Measurements from ENCODE around the gene WWC1. TPM values are rescaled to one million over a fixed set of nuclear protein-coding genes. Genes with fewer than 3 reads are reported as not detected.
"Not testable (repeated sequence)": the region's sequence is repeated elsewhere in the genome, so short reads cannot be mapped to it uniquely, and the experiment has no call there.

The WWC1 gene
- total RNA-seq, 1 donor from 2014 or later = 1.5 TPM

DNA sequence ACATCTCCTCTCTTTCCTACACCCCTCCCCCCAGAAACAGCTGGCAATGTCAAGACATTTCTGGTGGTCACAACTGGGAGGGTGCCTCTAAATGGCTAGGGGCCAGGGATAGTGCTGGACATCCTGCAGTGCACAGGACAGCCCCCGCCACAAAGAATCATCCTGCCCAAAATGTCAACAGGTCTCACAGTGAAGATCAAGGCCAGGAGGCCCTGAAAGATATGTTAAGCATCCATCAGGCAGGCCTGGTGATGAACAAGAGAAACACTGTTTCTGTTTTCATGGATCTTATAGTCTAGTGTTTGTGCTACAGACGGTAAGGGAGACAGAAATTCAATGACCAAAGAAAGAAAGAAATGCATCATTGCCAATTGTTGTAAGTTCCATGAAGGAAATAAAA lies 45.9 kb downstream of the WWC1 start:
- no peaks in the 10 kb centered on the region for H3K36me3 Mint-ChIP-seq (ENCODE audit: unreplicated experiment)
- no peak for DNase-seq
- H3K4me1 Mint-ChIP-seq (ENCODE audit: low read depth, unreplicated experiment) = peaks cover 6% of the 10 kb centered on the region
- no peak overlapping the region for H3K27ac Mint-ChIP-seq (ENCODE audit: unreplicated experiment)
- peaks cover 10% of the 10 kb centered on the region for H3K27me3 Mint-ChIP-seq (ENCODE audit: unreplicated experiment)
- peaks cover 3% of the 10 kb centered on the region for H3K9me3 Mint-ChIP-seq (ENCODE audit: unreplicated experiment)
- H3K4me3 Mint-ChIP-seq (ENCODE audit: unreplicated experiment) = no peak overlapping the region
- TF ChIP-seq, protein P1, sequence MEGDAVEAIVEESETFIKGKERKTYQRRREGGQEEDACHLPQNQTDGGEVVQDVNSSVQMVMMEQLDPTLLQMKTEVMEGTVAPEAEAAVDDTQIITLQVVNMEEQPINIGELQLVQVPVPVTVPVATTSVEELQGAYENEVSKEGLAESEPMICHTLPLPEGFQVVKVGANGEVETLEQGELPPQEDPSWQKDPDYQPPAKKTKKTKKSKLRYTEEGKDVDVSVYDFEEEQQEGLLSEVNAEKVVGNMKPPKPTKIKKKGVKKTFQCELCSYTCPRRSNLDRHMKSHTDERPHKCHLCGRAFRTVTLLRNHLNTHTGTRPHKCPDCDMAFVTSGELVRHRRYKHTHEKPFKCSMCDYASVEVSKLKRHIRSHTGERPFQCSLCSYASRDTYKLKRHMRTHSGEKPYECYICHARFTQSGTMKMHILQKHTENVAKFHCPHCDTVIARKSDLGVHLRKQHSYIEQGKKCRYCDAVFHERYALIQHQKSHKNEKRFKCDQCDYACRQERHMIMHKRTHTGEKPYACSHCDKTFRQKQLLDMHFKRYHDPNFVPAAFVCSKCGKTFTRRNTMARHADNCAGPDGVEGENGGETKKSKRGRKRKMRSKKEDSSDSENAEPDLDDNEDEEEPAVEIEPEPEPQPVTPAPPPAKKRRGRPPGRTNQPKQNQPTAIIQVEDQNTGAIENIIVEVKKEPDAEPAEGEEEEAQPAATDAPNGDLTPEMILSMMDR (IDR thresholded peaks at IDR 0.05; ENCODE audit: partially characterized antibody, unreplicated experiment) = no peak

DNA sequence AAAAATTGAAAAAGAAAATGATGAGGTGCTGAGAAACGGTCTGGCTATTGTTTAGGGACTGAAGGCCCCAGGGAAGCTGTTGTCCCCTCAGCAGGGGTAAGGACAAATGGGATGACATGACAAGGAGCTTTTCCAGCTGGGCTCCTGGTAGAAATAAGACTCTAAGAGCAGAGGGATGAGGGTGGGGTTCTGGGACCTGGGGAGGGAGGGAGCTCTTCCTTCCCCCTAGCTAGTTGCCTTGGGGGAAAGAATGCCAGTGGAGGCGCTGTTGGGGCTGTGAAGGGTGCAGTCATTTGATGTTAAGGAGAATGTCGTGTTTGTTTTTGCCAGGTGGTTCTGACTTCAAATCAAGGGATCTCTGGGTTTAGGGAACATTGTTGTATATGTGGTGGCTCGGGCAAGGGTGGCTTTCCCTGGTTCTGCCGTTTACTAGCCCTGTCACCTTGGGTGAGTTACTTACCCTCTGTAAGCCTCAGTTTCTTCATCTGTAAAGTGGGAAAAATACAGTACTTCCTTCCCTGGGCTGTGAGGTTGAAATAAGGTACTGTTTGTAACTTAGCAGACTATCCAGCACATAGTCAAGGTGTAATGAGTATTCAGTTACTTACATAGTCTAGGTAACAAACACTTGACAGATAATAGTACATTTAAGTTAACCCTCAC lies 47.8 kb downstream of the WWC1 start:
- peaks cover 3% of the 10 kb centered on the region for H3K9me3 Mint-ChIP-seq (ENCODE audit: unreplicated experiment)
- peaks cover 8% of the 10 kb centered on the region for H3K27me3 Mint-ChIP-seq (ENCODE audit: unreplicated experiment)
- peaks cover 3% of the 10 kb centered on the region for H3K4me1 Mint-ChIP-seq (ENCODE audit: low read depth, unreplicated experiment)
- no peak for DNase-seq
- no peaks in the 10 kb centered on the region for H3K36me3 Mint-ChIP-seq (ENCODE audit: unreplicated experiment)
- H3K27ac Mint-ChIP-seq (ENCODE audit: unreplicated experiment) = no peak overlapping the region
- TF ChIP-seq, protein P1 (IDR thresholded peaks at IDR 0.05; ENCODE audit: partially characterized antibody, unreplicated experiment) = no peak
- no peak overlapping the region for H3K4me3 Mint-ChIP-seq (ENCODE audit: unreplicated experiment)

DNA sequence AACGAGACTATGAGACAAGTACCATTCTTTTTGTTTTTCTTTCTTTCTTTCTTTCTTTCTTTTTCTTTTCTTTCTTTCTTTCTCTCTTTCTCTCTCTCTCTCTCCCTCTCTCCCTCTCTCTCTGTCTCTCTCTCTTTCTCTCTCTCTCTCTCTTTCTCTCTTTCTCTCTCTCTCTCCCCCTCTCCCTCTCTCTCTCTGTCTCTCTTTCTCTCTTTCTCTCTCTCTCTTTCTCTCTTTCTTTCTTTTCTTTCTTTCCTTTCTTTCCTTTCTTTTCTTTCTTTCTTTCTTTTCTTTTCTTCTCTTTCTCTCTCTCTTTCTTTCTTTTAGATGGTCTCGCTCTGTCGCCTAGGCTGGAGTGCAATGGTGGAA lies 48.3 kb downstream of the WWC1 start:
- not testable (repeated sequence) for DNase-seq; H3K27ac Mint-ChIP-seq (ENCODE audit: unreplicated experiment); H3K36me3 Mint-ChIP-seq (ENCODE audit: unreplicated experiment); H3K27me3 Mint-ChIP-seq (ENCODE audit: unreplicated experiment); H3K4me3 Mint-ChIP-seq (ENCODE audit: unreplicated experiment); H3K9me3 Mint-ChIP-seq (ENCODE audit: unreplicated experiment); H3K4me1 Mint-ChIP-seq (ENCODE audit: low read depth, unreplicated experiment)

DNA sequence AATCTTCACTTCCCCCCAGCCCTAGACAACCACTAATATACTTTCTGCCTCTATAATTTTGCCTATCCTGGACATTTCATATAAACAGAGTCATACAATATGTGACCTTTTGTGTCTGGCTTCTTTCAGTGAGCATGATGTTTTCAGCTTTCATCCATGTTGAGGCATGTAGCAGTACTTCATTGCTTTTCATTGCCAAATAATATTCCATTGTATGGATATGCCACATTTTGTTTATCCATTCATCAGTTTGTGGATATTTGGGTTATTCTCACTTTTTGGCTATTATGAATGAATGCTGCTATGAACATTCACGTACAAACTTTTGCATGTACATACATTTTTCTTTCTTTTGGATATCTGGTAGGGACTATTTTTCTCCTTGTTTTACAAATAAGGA lies 49.0 kb downstream of the WWC1 start:
- DNase-seq = no peak
- Mint-ChIP-seq H3K36me3 (ENCODE audit: unreplicated experiment) (no peaks in the 10 kb centered on the region), H3K27me3 (ENCODE audit: unreplicated experiment) (peaks cover 8% of the 10 kb centered on the region), H3K4me3 (ENCODE audit: unreplicated experiment) (no peak overlapping the region), H3K9me3 (ENCODE audit: unreplicated experiment) (peaks cover 3% of the 10 kb centered on the region), H3K27ac (ENCODE audit: unreplicated experiment) (no peak overlapping the region), H3K4me1 (ENCODE audit: low read depth, unreplicated experiment) (no peaks in the 10 kb centered on the region)
- TF ChIP-seq, protein P1 (IDR thresholded peaks at IDR 0.05; ENCODE audit: partially characterized antibody, unreplicated experiment) = no peak

DNA sequence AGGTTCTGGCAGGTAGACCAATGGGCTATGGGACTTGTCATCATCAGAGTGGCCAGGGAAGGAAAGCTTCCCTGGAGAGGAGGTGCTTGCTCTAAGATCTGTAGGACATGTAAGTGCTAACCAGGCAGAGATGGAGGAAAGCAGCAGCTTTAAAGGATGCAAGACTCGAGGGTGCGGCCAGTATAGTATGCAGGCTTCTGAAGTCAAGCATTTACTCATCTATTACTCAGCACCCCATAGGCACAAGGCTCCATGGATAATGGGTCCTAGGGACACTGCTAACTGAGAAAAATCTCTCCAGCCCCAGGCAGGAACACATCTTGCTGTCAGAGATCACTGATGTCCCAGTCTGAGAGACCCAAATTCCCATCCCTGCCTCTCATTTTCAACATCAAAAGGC lies 49.7 kb downstream of the WWC1 start:
- Mint-ChIP-seq H3K27ac (ENCODE audit: unreplicated experiment) (no peak overlapping the region), H3K36me3 (ENCODE audit: unreplicated experiment) (no peaks in the 10 kb centered on the region), H3K27me3 (ENCODE audit: unreplicated experiment) (peaks cover 8% of the 10 kb centered on the region), H3K4me1 (ENCODE audit: low read depth, unreplicated experiment) (no peaks in the 10 kb centered on the region), H3K9me3 (ENCODE audit: unreplicated experiment) (peaks cover 3% of the 10 kb centered on the region), H3K4me3 (ENCODE audit: unreplicated experiment) (no peak overlapping the region)
- TF ChIP-seq, protein P1 (IDR thresholded peaks at IDR 0.05; ENCODE audit: partially characterized antibody, unreplicated experiment) = no peak
- no peak for DNase-seq

Measured in glutamatergic neuron (in vitro differentiated cells).